COLO829 (cell line): Measurements from ENCODE around the gene CD200R1L.

ENCODE experiments used
- DNase-seq: peaks from one replicate; pipeline ENCODE4 v3.0.0; 2012; ENCODE audit warnings: low spot score

Gene CD200R1L

GRCh38 chr3:112818289-112818688 is 28.4 kb downstream of the CD200R1L start:
- DNase-seq = no peak

DNA sequence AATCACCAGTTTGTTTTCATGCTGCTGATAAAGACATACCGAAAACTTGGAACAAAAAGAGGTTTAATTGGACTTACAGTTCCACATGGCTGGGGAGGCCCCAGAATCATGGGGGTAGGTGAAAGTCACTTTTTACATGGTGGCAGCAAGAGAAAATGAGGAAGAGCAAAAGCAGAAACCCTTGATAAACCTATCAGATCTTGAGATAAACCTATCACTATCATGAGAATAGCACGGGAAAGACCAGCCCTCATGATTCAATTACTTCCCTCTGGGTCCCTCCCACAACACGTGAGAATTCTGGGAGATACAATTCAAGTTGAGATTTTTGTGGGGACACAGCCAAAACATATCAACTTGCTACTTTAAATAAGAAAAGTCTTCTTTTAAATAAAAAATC is 28.9 kb downstream of the CD200R1L start:
- DNase-seq = no peak

GRCh38 chr3:112817271-112817670 is 29.4 kb downstream of the CD200R1L start:
- no peak for DNase-seq

DNA sequence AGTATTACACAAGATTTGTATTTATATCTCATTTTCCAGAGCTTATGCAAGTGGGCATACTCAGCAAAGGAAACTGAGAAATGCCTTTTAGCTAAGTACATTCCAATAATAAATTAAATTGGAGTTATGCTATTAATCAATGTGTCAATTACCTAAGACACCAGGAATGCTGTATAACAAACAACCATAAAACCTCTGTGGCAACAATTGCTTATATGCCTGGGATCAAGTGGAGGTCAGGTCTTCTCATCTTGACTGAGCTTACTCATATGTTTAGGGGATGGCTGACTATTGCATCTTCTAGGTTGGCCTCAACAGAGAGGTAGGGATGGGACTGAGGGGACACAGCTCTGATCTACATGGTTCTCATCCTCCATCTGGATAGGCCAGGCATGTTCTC is 30.7 kb downstream of the CD200R1L start:
- DNase-seq = no peak

DNA sequence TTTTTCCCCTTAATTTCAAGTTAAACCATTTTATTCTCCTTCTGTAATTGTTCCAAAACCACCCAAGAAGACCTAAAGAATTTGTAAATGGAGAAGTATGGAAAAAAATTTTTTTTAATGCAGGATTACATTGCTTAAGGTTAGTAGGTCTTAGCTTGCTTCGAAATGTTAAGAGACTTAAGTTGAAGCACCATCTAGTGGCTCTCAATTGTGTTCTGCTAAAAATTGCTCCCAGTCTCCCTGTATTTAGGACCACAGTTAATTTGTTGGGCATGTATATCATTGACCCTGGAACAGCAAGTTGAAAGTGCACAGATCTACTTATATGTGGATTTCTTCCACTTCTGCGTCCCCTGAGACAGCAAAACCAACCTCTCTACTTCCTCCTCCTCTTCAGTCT is 32.4 kb downstream of the CD200R1L start:
- DNase-seq = peak; percentile 20

- no peak for DNase-seq
These were observed 32.9 kb downstream of the CD200R1L start for GRCh38 chr3:112813723-112814171.

DNA sequence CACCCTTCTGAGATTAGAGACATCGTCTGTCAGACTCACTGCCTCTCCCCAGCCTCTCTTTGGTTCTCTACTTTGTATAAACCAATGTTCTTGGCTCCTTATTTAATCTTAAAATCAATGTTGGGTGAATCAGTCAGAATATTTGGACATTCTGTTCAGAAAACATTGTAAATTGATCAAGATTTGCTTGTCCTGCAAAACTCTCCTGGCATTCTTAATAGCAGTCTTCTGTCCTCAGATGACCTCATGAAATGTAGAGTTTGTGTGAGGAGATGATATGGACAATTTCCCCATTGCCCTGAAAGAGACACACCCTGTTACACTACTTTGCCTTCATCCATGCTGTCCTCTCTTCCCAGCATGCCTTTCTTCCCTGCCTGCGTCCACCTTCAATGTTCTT is 33.6 kb downstream of the CD200R1L start:
- DNase-seq = no peak

GRCh38 chr3:112811917-112812660 is 34.6 kb downstream of the CD200R1L start:
- no peak for DNase-seq

GRCh38 chr3:112811131-112811884 is 35.4 kb downstream of the CD200R1L start:
- no peak for DNase-seq

GRCh38 chr3:112810561-112810960 is 36.1 kb downstream of the CD200R1L start:
- DNase-seq = no peak

DNA sequence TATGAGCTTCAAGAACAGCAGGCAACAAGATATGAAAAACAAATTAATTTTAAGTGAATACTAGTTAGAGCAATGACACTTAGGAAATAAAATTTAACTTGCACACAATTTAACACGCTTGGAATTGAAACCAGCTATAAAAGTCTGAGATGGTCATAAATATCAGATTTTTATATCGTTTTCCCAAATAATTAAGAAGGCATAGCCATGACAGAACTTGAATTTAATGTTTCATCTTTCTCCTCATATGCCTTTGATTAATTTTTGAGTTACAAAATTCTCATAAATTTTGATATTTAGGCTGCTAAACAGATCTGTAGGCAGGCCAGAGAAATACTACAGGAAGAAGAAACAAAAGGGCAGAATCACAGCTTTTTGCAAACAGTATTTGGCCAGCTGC is 38.5 kb downstream of the CD200R1L start:
- no peak for DNase-seq

- no peak for DNase-seq
These were observed 39.0 kb downstream of the CD200R1L start for GRCh38 chr3:112807685-112808084.

DNA sequence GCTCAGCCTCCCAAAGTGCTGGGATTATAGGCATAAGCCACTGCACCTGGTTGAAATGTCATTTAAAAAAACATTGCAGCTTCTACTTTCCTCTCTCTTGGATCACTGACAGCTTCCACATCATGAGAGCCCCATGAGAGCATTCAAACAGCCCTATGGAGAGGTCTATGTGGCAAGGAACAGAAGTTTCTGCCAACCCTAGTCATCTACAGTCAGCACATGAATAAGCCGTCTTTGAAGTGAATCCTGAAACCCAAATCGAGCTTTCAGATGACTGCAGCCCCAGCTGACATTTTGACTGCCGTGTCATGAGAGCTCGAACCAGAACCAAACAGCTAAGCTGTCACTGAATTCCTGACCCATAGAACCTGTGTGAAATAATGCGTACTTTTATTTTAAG is 39.8 kb downstream of the CD200R1L start:
- no peak for DNase-seq

DNA sequence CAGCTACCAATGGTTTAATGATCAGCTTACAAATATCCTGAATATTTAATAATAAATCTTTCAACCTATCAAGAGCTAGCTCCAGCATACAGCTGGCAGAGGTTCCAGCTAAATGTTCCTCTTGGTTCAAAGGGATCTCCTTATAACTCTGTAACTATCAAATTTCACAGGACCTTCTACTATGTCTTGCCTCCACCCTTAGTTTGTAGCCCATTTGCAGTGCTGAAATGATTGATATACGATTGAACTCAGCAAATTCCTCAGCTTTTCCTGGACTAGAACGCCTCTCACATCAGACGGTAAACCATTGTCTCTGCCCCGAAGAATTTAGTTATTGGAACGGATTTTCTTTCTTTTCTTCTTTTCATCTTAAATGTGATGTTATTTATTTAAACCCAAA is 41.5 kb downstream of the CD200R1L start:
- DNase-seq = no peak

DNA sequence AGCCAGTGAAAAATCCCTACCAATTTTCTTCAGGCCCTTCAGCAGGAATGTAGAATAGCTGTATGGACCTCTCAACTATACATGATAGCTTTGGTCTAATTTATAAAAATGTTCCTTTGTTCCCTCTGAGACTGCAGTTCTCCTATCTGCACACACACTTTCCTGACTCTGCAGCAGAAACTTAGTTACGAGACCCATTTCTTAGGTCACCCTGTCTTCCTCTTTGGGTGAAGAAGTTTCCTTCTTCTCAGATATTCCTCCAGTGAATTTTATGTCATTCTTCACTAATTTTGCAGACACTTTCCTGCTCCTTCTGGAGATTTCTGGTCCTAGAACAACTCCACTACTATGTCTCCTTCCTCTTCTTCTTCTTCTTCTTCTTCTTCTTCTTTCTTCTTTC is 42.6 kb downstream of the CD200R1L start:
- DNase-seq = no peak

- no peak for DNase-seq
These were observed 43.2 kb downstream of the CD200R1L start for GRCh38 chr3:112803467-112803866.

DNA sequence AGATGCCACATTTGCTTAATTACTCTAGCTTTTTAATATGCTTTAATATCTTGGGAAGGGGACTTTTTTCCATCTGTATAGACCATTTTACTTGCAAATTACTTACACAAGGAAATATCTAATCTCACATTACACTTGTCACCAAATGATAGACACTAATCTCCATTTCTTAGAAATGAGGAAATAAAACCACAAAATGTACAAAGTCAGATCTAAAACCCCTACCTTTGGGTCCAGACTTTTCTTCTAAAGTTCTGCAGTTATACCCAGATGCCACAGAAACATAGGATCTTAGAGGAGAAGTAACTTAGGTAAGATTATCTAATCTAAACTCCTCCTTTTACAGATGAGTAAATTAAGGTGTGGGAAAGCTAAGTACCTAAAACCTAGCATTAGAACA is 44.3 kb downstream of the CD200R1L start:
- DNase-seq = no peak

DNA sequence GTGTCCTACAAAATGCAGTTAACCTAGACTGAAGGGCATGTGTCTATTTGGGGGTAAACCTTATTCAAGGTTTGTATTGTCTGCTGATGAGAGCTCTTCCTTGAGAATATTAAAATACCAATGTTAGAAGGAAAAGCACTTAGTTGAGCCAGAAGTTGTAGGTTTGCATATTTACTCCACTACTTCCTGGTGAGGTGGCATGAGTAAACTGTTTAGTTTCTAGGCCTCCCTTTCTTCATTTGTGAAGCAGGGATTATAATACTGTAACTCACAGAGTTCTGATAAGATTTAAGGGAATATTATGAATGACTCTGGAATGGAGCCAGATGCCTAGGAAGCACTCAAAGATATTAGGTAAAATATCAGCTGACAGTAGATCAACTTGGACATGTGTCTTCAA is 46.7 kb downstream of the CD200R1L start:
- no peak for DNase-seq

GRCh38 chr3:112794622-112795172 is 52.0 kb downstream of the CD200R1L start:
- no peak for DNase-seq

- DNase-seq = no peak
These were observed 53.2 kb downstream of the CD200R1L start for GRCh38 chr3:112793326-112794081.

DNA sequence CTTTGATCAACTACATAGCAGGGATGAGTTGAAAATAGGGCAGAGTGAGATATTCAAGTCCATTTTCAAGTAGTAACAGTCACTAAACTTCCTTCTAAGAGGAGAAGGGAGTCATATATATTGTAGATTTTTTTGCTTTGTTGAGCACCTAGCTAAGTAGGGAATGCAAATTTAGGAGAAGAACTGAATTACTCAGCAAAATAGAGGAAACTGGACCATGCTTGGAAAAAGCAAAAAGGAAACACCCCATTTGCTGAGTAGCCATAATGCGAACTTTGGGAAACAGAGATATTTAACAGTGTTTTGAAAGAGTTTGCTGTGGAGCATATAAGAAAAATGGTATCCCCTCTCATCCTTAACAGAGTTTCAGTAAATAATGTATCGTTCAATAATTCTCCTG is 54.9 kb downstream of the CD200R1L start:
- DNase-seq = no peak

DNA sequence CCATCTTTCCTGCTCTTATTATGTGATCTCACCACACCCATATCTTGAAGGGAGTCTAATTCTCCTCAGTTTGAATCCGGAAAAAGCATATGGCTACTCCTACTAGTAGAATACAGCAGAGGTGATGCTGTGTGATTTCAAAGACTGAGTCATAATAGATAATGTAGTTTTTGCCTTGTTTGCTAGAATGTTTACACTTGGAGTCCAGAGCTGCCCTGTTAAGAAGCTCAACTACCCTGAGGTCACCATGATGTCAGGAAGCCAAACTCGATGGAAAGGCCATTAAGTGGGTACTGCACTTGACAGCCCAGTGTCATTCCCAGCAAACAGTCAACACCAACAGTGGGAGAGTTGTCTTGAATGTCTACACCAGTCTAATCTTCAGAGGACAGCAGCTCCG is 56.9 kb downstream of the CD200R1L start:
- no peak for DNase-seq
